HepG2 (cell line): ENCODE data around the gene FAHD1. TPM values are rescaled to one million over a fixed set of nuclear protein-coding genes. Genes with fewer than 3 reads are reported as not detected.

Experiments used
- CSRNP1 ChIP-seq: sonication (generic); formaldehyde crosslinking; IDR thresholded peaks from 2 replicates; pipeline ENCODE4 v1.8.1; 2023; ENCODE audit warnings: mild to moderate bottlenecking, missing genetic modification reagents
- FOXA3 ChIP-seq: IDR thresholded peaks from 2 replicates; pipeline ENCODE4 v1.6.1; 2016; ENCODE audit warnings: missing genetic modification reagents, missing compliant biosample characterization
- HNF1A ChIP-seq, 2 experiments: sonication (generic) in 1 of 2; formaldehyde crosslinking in 1 of 2; IDR thresholded peaks; 2 replicates each; pipeline versions ENCODE4 v1.4.0 to v1.6.1; 2016 to 2020; ENCODE audit warnings: borderline replicate concordance in 1 of 2, low read depth in 1 of 2, mild to moderate bottlenecking in 1 of 2, missing genetic modification reagents in 1 of 2
- MEF2D ChIP-seq: sonication (generic); formaldehyde crosslinking; IDR thresholded peaks from 2 replicates; pipeline ENCODE4 v1.5.1; 2020; ENCODE audit warnings: mild to moderate bottlenecking, missing genetic modification reagents
- MIXL1 ChIP-seq: IDR thresholded peaks from 2 replicates; pipeline ENCODE4 v1.6.1; 2016
- PHF21A ChIP-seq: sonication (generic); formaldehyde crosslinking; IDR thresholded peaks from 2 replicates; pipeline ENCODE4 v1.5.0; 2020; ENCODE audit warnings: mild to moderate bottlenecking, missing genetic modification reagents
- RFXAP ChIP-seq: sonication (generic); formaldehyde crosslinking; IDR thresholded peaks from 2 replicates; pipeline ENCODE4 v1.4.0; 2020; ENCODE audit warnings: missing genetic modification reagents, borderline replicate concordance
- RORA ChIP-seq: sonication (generic); formaldehyde crosslinking; IDR thresholded peaks from 2 replicates; pipeline ENCODE4 v1.5.0; 2020; ENCODE audit warnings: mild to moderate bottlenecking, missing genetic modification reagents, moderate library complexity
- SIN3A ChIP-seq: IDR thresholded peaks from 2 replicates; pipeline ENCODE4 v1.6.1; 2011; ENCODE audit warnings: low read depth, mild to moderate bottlenecking, control low read depth, low read length, borderline replicate concordance
- TBX2 ChIP-seq: sonication (generic); formaldehyde crosslinking; IDR thresholded peaks from 2 replicates; pipeline ENCODE4 v1.5.0; 2020; ENCODE audit warnings: missing genetic modification reagents, mild to moderate bottlenecking, borderline replicate concordance
- ZKSCAN8 ChIP-seq: IDR thresholded peaks from 2 replicates; pipeline ENCODE4 v1.6.1; 2016; ENCODE audit warnings: borderline replicate concordance, missing genetic modification reagents, missing compliant biosample characterization
- ZNF446 ChIP-seq: sonication (generic); formaldehyde crosslinking; IDR thresholded peaks from 2 replicates; pipeline ENCODE4 v1.5.0; 2020; ENCODE audit warnings: mild to moderate bottlenecking, missing genetic modification reagents
- ZNF558 ChIP-seq: sonication (generic); formaldehyde crosslinking; IDR thresholded peaks from 2 replicates; pipeline ENCODE4 v1.9.0; 2022; ENCODE audit warnings: mild to moderate bottlenecking, missing genetic modification reagents, borderline replicate concordance
- ZNF709 ChIP-seq: sonication (generic); formaldehyde crosslinking; IDR thresholded peaks from 2 replicates; pipeline ENCODE4 v1.5.0; 2020; ENCODE audit warnings: mild to moderate bottlenecking, missing genetic modification reagents
- ZNF781 ChIP-seq: sonication (generic); formaldehyde crosslinking; IDR thresholded peaks from 2 replicates; pipeline ENCODE4 v1.5.1; 2020; ENCODE audit warnings: borderline replicate concordance, mild to moderate bottlenecking, missing genetic modification reagents; ENCODE audit errors: not compliant biosample characterization
- polyA plus RNA-seq, 8 experiments: library from polyadenylated mRNA; depleted of rRNA in 3 of 8; stranded (reverse) in 7 of 8; unstranded in 1 of 8; fragments of >200 nt; fragmentation: Illumina TruSeq in 4 of 8; extraction: Trizol in 4 of 8; gene quantifications; 2 replicates each; pipeline versions ENCODE4 v1.2.1 to v1.2.3, GENCODE V29; 2011 to 2016; ENCODE audit warnings: low read depth in 4 of 8, missing spikeins in 1 of 8, mixed read lengths in 1 of 8; ENCODE audit not compliant: insufficient read depth in 1 of 8
- total RNA-seq, 5 experiments: library from RNA; depleted of rRNA; stranded (reverse); fragments of >200 nt; fragmentation: Illumina TruSeq; extraction: Trizol; gene quantifications; 2 replicates each; pipeline ENCODE4 v1.2.3, GENCODE V29; 2016; ENCODE audit warnings: low read depth in 1 of 5
- TF ChIP-seq, protein P1 (sequence below): sonication (generic); formaldehyde crosslinking; conservative IDR thresholded peaks from 2 replicates; pipeline ENCODE4 v1.4.0; 2020; ENCODE audit warnings: mild to moderate bottlenecking, missing genetic modification reagents, moderate library complexity

The FAHD1 gene
- total and polyA plus RNA-seq, 2 of the 13 experiments (the other 11 are each of a cell fraction or from before 2014, with no cell fraction given), result 39.0 to 45.3 TPM

DNA sequence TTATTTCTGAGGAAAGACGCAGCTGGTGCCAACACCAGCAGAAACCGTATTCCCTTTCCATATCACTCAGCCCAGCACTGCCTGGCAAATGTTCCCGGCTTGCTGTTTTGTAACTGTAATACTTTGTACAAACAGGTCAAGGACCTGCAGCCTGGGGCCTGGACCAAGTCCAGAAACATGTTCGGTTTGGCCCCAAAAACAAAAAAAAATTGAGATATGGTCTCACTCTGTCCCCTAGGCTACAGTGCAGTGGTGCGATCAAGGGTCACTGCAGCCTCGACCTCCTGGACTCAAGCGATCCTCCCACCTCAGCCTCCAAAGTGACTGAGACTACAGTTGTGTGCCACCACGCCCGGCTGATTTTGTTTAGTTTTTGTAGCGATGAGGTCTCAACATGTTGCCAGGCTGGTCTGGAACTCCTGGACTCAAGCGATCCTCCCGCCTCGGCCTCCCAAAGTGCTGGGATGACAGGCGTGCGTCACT, 1.6 kb upstream of the FAHD1 start (continued):
- TF ChIP-seq HNF1A (IDR thresholded peaks at IDR 0.05; ENCODE audit: low read depth) (no peak), HNF1A (CRISPR knock-in tag; IDR thresholded peaks at IDR 0.05; ENCODE audit: borderline replicate concordance) (peak; percentile 42; the same call in 1 of the 2 replicates), TBX2 (peak; percentile 38), CSRNP1 (CRISPR knock-in tag) (no peak), PHF21A (CRISPR knock-in tag) (peak; percentile 88), ZNF709 (CRISPR knock-in tag) (peak; percentile 36; the same call in 1 of the 2 replicates), RFXAP (CRISPR knock-in tag) (0 out of 2 replicates have a peak, but pooled peaks have one; percentile 22), ZNF781 (CRISPR knock-in tag) (peak; percentile 39), MIXL1 (0 out of 2 replicates have a peak, but pooled peaks have one; percentile 13), FOXA3 (CRISPR knock-in tag) (peak; percentile 10; the same call in 1 of the 2 replicates), RORA (CRISPR knock-in tag) (peak; percentile 79; the same call in 1 of the 2 replicates), ZNF558 (CRISPR knock-in tag) (peak; percentile 32; the same call in 1 of the 2 replicates), MEF2D (CRISPR knock-in tag) (peak; percentile 65; the same call in 1 of the 2 replicates), ZKSCAN8 (CRISPR knock-in tag) (0 out of 2 replicates have a peak, but pooled peaks have one; percentile 44), SIN3A (0 out of 2 replicates have a peak, but pooled peaks have one; percentile 28), ZNF446 (CRISPR knock-in tag) (0 out of 2 replicates have a peak, but pooled peaks have one; percentile 41)
- TF ChIP-seq, protein P1, sequence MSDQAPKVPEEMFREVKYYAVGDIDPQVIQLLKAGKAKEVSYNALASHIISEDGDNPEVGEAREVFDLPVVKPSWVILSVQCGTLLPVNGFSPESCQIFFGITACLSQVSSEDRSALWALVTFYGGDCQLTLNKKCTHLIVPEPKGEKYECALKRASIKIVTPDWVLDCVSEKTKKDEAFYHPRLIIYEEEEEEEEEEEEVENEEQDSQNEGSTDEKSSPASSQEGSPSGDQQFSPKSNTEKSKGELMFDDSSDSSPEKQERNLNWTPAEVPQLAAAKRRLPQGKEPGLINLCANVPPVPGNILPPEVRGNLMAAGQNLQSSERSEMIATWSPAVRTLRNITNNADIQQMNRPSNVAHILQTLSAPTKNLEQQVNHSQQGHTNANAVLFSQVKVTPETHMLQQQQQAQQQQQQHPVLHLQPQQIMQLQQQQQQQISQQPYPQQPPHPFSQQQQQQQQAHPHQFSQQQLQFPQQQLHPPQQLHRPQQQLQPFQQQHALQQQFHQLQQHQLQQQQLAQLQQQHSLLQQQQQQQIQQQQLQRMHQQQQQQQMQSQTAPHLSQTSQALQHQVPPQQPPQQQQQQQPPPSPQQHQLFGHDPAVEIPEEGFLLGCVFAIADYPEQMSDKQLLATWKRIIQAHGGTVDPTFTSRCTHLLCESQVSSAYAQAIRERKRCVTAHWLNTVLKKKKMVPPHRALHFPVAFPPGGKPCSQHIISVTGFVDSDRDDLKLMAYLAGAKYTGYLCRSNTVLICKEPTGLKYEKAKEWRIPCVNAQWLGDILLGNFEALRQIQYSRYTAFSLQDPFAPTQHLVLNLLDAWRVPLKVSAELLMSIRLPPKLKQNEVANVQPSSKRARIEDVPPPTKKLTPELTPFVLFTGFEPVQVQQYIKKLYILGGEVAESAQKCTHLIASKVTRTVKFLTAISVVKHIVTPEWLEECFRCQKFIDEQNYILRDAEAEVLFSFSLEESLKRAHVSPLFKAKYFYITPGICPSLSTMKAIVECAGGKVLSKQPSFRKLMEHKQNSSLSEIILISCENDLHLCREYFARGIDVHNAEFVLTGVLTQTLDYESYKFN (CRISPR knock-in tag), result peak; percentile 83
